GM23338 (cell line): ENCODE data around the gene SLC25A13.

Source experiments
- CTCF ChIP-seq, 2 experiments: fragments of 200-600 bp in 1 of 2; sonication (generic) in 1 of 2; conservative IDR thresholded peaks; 2 replicates each; pipeline versions ENCODE4 v1.5.1 to v1.6.1; 2016 to 2017; ENCODE audit warnings: antibody characterized with exemption in 2 of 2, low read depth in 2 of 2, mild to moderate bottlenecking in 2 of 2, moderate library complexity in 1 of 2
- EZH2 ChIP-seq: fragments of 200-600 bp; sonication (generic); IDR thresholded peaks from one replicate; pipeline ENCODE4 v1.8.0; 2017; ENCODE audit warnings: antibody characterized with exemption, mild to moderate bottlenecking, low read depth; ENCODE audit not compliant: unreplicated experiment
- EZH2phosphoT487 ChIP-seq: fragments of 200-600 bp; sonication (generic); IDR thresholded peaks from one replicate; pipeline ENCODE4 v1.8.1; 2018; ENCODE audit warnings: antibody characterized with exemption; ENCODE audit not compliant: unreplicated experiment
- POLR2AphosphoS5 ChIP-seq: IDR thresholded peaks from 2 replicates; pipeline ENCODE4 v1.6.1; 2016; ENCODE audit warnings: antibody characterized with exemption, low read depth
- STAT1 ChIP-seq: IDR thresholded peaks from one replicate; pipeline ENCODE4 v1.6.1; 2016; ENCODE audit warnings: antibody characterized with exemption; ENCODE audit not compliant: unreplicated experiment

- no peak for TF ChIP-seq CTCF (conservative IDR thresholded peaks at IDR 0.05; ENCODE audit: low read depth in 2 of 2)
- TF ChIP-seq STAT1: no peak
- no peak for TF ChIP-seq POLR2AphosphoS5
- no peak for TF ChIP-seq EZH2
- TF ChIP-seq EZH2phosphoT487: no peak
These were observed 55.9 kb downstream of the SLC25A13 start for GRCh38 chr7:96266015-96266414.
